Parathyroid adenoma (tissue), 2 donors: ENCODE results near the gene MRFAP1.
A peak's percentile ranks its signal among the peaks of the same experiment; 100 is the strongest.

Source experiments
- H2AFZ ChIP-seq: fragments of 300-600 bp; sonication (generic); one replicate; pipeline ENCODE4 v1.7.0; 2017; ENCODE audit warnings: antibody characterized with exemption, mild to moderate bottlenecking
- H3K27ac ChIP-seq: fragments of 300-600 bp; sonication (generic); one replicate; pipeline ENCODE4 v1.7.0; 2017
- H3K27me3 ChIP-seq: fragments of 300-600 bp; sonication (generic); one replicate; pipeline ENCODE4 v1.7.0; 2017; ENCODE audit warnings: low read length; ENCODE audit not compliant: control insufficient read depth, insufficient read depth
- H3K36me3 ChIP-seq: fragments of 300-600 bp; sonication (generic); one replicate; pipeline ENCODE4 v1.7.0; 2017; ENCODE audit warnings: low read length; ENCODE audit not compliant: control insufficient read depth, insufficient read depth
- H3K4me1 ChIP-seq: fragments of 300-600 bp; sonication (generic); one replicate; pipeline ENCODE4 v1.7.0; 2017; ENCODE audit warnings: control low read depth
- H3K4me2 ChIP-seq: fragments of 300-600 bp; sonication (generic); one replicate; pipeline ENCODE4 v1.7.0; 2017; ENCODE audit warnings: low read length
- H3K4me3 ChIP-seq: fragments of 300-600 bp; sonication (generic); one replicate; pipeline ENCODE4 v1.7.0; 2017; ENCODE audit warnings: low read depth, low read length
- H3K79me2 ChIP-seq: fragments of 300-600 bp; sonication (generic); one replicate; pipeline ENCODE4 v1.7.0; 2017; ENCODE audit warnings: control low read depth
- H3K9ac ChIP-seq: fragments of 300-600 bp; sonication (generic); one replicate; pipeline ENCODE4 v1.7.0; 2017; ENCODE audit warnings: mild to moderate bottlenecking
- H3K9me3 ChIP-seq: fragments of 300-600 bp; sonication (generic); one replicate; pipeline ENCODE4 v1.7.0; 2017; ENCODE audit warnings: low read length; ENCODE audit not compliant: control insufficient read depth
- TF ChIP-seq, protein P1 (sequence below): fragments of 300-600 bp; sonication (generic); IDR thresholded peaks from one replicate; pipeline ENCODE4 v1.7.0; 2017; ENCODE audit warnings: antibody characterized with exemption, mild to moderate bottlenecking
- donor health status: primary hyperparathyroidism.

Gene MRFAP1

DNA sequence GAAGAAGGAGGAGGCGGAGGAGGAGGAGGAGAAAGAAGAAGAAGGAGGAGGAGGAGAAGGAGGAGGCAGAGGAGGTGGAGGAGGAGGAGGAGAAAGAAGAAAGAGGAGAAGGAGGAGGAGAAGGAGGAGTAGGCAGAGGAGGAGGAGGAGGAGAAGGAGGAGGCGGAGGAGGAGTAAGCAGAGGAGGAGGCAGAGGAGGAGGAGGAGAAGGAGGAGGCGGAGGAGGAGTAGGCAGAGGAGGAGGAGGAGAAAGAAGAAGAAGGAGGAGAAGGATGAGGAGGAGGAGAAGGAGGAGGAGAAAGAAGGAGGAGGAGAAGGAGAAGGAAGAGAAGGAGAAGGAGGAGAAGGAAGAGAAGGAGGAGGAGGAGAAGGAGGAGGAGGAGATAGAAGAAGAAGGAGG is 19.9 kb downstream of the MRFAP1 start:
- H3K36me3 ChIP-seq: no peaks in the 10 kb centered on the region
- no peaks in the 10 kb centered on the region for H3K9me3 ChIP-seq
- H3K4me3 ChIP-seq: no peak overlapping the region
- no peaks in the 10 kb centered on the region for H3K79me2 ChIP-seq
- H3K4me1 ChIP-seq: no peaks in the 10 kb centered on the region
- H3K9ac ChIP-seq: no peak overlapping the region
- no peak overlapping the region for H3K4me2 ChIP-seq
- no peaks in the 10 kb centered on the region for H3K27me3 ChIP-seq
- TF ChIP-seq, protein P1, sequence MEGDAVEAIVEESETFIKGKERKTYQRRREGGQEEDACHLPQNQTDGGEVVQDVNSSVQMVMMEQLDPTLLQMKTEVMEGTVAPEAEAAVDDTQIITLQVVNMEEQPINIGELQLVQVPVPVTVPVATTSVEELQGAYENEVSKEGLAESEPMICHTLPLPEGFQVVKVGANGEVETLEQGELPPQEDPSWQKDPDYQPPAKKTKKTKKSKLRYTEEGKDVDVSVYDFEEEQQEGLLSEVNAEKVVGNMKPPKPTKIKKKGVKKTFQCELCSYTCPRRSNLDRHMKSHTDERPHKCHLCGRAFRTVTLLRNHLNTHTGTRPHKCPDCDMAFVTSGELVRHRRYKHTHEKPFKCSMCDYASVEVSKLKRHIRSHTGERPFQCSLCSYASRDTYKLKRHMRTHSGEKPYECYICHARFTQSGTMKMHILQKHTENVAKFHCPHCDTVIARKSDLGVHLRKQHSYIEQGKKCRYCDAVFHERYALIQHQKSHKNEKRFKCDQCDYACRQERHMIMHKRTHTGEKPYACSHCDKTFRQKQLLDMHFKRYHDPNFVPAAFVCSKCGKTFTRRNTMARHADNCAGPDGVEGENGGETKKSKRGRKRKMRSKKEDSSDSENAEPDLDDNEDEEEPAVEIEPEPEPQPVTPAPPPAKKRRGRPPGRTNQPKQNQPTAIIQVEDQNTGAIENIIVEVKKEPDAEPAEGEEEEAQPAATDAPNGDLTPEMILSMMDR: no peak
- H2AFZ ChIP-seq: no peak overlapping the region
- no peak overlapping the region for H3K27ac ChIP-seq

DNA sequence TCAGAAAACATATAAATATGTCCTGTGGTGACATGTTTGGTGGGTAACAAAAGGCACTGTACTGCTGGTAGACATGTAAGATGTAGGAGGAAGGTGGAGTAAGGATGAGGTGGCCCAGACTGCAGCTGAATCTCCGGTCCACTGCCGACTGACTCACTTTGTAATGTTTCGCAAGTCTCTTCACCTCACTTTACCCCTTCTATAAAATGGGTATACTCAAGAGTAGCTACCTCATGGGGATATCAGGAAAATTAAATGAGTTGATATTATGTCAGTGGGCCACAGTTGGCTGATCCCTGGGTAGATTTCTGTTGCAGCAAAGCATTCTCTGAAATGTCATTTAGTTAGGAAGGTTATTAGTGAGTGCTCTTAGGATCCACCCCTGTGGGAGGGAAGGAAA is 22.1 kb downstream of the MRFAP1 start:
- TF ChIP-seq, protein P1: no peak
- Histone ChIP-seq H3K79me2 (no peaks in the 10 kb centered on the region), H3K4me1 (no peaks in the 10 kb centered on the region), H3K36me3 (no peaks in the 10 kb centered on the region), H3K9me3 (no peaks in the 10 kb centered on the region), H3K27ac (no peak overlapping the region), H3K4me2 (no peak overlapping the region), H3K9ac (no peak overlapping the region), H2AFZ (no peak overlapping the region), H3K27me3 (no peaks in the 10 kb centered on the region), H3K4me3 (no peak overlapping the region)

DNA sequence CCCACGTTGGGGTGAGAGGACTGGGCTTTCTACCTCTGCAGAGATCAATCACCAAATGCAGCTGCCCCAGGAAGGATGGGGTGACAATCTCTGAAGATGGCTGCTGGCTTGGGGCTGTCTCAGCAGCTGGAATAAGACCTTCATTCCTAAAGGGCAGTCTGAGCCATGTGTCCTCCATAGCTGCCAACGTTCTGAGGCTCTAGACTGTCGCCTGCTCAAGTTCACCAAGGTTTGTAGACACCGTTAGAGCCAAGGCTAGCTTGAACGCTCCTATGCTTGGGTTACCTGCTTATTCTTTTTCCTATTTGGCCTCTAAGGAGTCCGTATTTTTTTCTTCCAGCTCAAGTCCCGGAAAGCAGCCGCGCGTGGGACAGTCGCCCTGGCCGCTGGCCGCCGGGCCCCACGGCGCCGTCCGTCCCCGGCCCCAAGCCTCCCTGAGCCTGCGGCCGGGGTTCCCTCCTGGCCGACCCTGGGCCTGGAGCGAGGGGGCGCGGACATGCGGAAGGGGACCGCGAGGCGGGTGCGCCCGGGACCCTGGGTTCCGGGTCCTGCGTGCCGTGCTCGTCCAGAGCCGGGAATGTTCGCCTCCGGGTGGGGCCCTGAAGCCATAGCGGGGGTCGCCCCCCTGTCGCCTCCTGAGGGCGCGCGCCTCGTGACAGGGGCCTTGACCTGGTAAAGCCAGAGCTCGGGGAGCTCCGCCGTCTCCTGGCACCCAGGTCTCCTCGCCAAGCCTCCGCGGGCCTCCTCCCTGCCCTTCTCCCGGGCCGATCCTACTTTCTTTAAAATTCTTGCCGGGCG is 23.3 kb downstream of the MRFAP1 start:
- H3K27me3 ChIP-seq: no peaks in the 10 kb centered on the region
- H3K4me1 ChIP-seq: no peaks in the 10 kb centered on the region
- no peaks in the 10 kb centered on the region for H3K9me3 ChIP-seq
- no peaks in the 10 kb centered on the region for H3K79me2 ChIP-seq
- peak overlapping the region; percentile 8 for H2AFZ ChIP-seq
- H3K9ac ChIP-seq: no peak overlapping the region
- H3K27ac ChIP-seq: no peak overlapping the region
- H3K36me3 ChIP-seq: no peaks in the 10 kb centered on the region
- TF ChIP-seq, protein P1: no peak
- H3K4me3 ChIP-seq: no peak overlapping the region
- H3K4me2 ChIP-seq: no peak overlapping the region

DNA sequence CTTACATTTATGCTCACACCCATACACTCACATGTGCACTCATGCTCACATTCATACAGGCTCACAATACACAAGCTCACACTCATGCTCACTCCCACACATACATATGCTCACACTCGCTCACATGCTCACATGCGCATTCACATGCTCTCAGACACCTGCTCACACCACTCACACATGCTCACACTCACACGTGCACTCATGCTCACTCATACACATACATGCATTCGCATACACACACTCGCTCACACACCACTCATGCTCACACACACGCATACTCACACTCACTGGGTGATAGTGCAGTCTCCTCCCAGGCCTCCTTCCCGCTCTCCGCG is 24.8 kb downstream of the MRFAP1 start:
- Histone ChIP-seq H3K9ac (no peak overlapping the region), H3K27me3 (no peaks in the 10 kb centered on the region)

More for the DNA sequence above, 24.8 kb downstream of the MRFAP1 start:
- no peak overlapping the region for H2AFZ ChIP-seq
- no peaks in the 10 kb centered on the region for H3K79me2 ChIP-seq
- H3K4me3 ChIP-seq: no peak overlapping the region
- TF ChIP-seq, protein P1: no peak
- no peaks in the 10 kb centered on the region for H3K4me1 ChIP-seq
- no peaks in the 10 kb centered on the region for H3K36me3 ChIP-seq
- H3K4me2 ChIP-seq: no peak overlapping the region
- no peak overlapping the region for H3K27ac ChIP-seq
- no peaks in the 10 kb centered on the region for H3K9me3 ChIP-seq
